ENCODE data around the gene SNTB2.

SNTB2 gene

DNA sequence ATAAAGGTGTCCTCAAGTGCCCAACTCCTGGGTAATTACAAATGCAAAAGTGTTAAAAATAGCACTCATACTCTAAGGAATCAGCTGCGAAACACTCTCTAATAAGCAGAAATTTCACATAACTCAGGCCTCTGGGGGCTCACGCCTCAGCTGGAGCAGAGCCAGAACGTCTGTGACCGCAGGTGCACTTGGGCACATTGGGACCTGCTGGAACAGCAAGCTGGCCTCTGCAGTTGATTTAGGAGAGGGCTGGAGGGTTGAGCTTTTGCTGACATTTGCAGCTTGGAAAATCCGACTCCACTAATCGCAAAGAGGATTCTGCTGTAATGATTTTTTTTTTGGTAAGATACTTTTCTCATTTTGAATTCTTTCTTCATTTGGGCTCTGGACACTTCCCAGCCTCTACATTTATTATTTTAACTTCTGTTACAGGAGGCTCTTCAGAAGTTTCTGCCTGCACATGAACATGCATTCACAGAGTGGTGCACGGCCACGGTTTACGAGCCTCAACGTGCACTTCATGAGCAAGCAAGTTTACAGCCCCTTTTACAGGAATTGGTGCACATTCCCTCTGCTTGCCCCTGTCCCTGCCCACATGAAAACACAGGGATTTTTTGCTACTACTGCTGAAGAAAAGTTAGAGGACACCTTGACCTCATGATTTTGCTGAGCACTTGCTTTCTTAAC is 4.1 kb upstream of the SNTB2 start:
- DNase-seq: no peak

- DNase-seq: no peak
These were observed 677 bp downstream of the SNTB2 start for GRCh38 chr16:69187446-69188235.

DNA sequence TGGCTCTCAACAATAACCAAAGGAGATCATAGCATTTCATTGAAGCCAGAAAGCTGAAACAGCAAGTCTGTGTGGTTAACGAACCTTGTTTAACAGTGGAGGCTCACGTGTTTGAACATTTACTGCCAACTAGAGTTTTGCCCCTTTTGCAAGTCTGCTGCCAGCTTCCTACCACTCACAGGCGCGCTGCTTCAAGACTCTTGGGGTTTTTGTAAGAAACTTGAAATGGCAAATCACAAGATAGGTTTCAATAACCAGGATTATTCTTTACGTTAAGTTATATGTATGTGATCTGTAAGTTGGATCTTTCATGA is 1.2 kb downstream of the SNTB2 start:
- no peak for DNase-seq

GRCh38 chr16:69188716-69189115 is 1.8 kb downstream of the SNTB2 start:
- no peak for DNase-seq

DNA sequence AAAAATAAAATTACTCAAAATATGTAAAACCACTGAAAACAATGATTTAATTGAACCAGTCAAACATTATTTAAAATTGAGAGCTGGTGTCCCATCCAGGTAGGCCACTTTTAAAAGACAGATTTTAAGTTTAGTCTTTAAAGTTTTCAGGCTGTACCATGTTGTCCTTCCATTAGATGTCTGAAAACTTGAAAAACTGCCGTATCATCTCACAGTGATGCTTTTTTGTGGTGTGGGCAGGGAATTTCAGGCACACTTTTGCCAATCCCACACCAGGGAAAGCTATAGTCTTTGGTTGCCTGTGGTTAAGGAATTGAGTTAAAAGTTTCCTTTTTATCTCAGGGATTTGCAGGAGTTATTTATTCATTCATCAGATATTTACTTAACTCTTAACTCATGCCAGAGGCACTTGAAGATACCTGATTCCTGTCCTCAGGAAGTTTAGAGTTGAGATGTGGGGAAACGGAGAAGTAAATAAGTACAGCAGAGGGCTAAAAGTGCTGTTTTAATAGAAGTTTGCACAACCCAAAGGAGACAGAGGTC is 3.2 kb downstream of the SNTB2 start:
- DNase-seq: no peak

- no peak for DNase-seq
These were observed 3.6 kb downstream of the SNTB2 start for GRCh38 chr16:69190598-69190997.

GRCh38 chr16:69191136-69191535 is 4.2 kb downstream of the SNTB2 start:
- DNase-seq: no peak

GRCh38 chr16:69193855-69194254 is 6.9 kb downstream of the SNTB2 start:
- DNase-seq: no peak

- DNase-seq: no peak
These were observed 7.5 kb downstream of the SNTB2 start for GRCh38 chr16:69194488-69194887.

GRCh38 chr16:69195369-69196029 is 8.5 kb downstream of the SNTB2 start:
- DNase-seq: no peak

- no peak for DNase-seq
These were observed 10.6 kb downstream of the SNTB2 start for GRCh38 chr16:69197573-69197972.

DNA sequence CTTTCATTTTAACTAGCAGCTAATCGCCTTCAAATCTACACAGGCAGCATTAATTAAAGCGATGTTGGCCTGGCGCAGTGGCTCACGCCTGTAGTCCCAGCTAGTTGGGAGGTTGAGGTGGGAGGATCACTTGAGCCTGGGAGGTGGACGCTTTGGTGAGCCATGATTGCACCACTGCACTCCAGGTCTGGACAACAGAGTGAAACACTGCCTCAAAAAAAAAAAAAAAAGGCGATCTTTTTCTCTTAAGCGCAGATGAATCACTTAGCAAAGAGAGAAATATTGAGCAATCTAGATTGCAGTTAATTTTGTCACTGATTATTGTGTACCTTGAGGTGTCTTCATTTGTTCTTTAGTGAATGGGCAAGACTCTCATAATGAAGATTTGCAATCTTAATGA is 12.4 kb downstream of the SNTB2 start:
- DNase-seq: no peak

GRCh38 chr16:69201291-69201690 is 14.3 kb downstream of the SNTB2 start:
- no peak for DNase-seq

GRCh38 chr16:69201787-69202186 is 14.8 kb downstream of the SNTB2 start:
- no peak for DNase-seq

GRCh38 chr16:69204172-69204571 is 17.2 kb downstream of the SNTB2 start:
- DNase-seq: no peak

DNA sequence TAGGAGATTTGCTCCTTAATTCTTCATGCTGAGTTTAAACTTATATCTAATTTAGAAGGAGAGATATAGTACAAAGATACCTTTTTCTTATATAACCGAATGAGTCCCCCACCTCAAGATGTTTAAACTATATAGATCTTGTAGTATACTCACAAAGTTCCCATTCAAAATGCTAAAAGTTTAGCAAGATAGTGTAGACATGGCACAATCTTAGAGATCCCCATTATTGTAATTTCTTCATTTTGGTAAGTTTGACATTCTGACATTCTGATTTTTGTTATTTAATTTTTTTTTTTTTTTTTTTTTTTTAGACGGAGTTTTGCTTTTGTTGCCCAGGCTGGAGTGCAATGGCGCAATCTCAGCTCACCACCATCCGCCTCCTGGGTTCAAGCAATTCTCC is 22.8 kb downstream of the SNTB2 start:
- no peak for DNase-seq

GRCh38 chr16:69217433-69217832 is 30.5 kb downstream of the SNTB2 start:
- DNase-seq: no peak

DNA sequence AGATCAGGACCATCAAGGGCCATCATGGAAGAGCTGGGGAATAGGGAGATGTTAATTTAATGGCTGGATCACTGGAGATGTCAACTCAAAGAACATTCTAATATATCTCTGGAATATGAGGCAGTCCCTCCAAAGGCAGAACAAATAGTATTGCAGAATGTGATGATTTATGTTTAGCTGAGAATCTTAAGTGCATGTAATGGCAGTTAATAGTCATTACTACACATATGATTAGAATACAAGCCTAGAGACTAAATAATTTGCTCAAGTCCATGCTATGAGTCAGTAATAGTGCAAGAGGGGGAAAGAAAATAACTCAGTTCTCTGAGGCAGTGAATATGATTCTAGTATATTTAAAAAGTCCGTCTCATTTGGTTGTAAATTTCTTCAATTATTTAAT is 32.3 kb downstream of the SNTB2 start:
- no peak for DNase-seq

GRCh38 chr16:69223882-69224281 is 36.9 kb downstream of the SNTB2 start:
- DNase-seq: no peak

GRCh38 chr16:69225121-69225520 is 38.2 kb downstream of the SNTB2 start:
- DNase-seq: no peak

- DNase-seq: no peak
These were observed 46.2 kb downstream of the SNTB2 start for GRCh38 chr16:69233124-69233523.

- DNase-seq: no peak
These were observed 47.5 kb downstream of the SNTB2 start for GRCh38 chr16:69234460-69234859.

DNA sequence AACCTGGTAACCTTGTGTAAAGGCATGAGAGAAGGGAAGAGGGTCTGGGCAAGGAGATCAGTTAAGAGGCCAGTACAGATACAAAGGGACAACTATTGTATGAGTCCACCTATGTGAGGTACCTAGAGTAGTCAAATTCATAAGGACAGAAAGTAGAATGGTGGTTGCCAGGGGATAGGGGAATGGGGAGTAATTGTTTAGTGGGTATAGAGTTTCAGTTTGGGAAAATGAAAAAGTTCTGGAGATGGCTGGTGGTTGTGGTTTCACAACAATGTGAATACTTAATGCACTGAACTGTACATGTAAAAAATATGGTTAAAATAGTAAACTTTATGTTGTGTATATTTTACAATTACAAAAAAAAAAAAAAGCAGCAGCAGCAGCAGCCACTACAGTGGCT is 49.4 kb downstream of the SNTB2 start:
- DNase-seq: no peak

DNA sequence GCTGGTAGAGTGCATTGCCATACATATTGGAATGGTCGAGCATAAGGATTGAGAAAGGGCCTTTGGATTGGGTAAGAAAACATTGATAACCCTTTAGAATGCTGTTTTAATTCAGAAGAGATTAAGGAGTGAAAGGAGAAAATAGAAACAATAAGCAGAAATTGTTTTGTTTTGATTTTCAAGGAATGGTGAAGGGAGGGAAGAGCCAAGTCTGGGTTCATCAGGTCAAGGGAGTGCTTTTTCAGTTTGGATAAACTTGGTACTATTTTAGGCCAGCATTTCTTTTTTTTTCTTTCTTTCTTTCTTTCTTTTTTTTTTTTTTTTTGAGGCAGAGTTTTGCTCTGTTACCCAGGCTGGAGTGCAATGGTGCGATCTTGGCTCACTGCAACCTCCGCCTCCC is 50.3 kb downstream of the SNTB2 start:
- no peak for DNase-seq
